Measurements from ENCODE around the gene RBM22. TPM values are rescaled to one million over a fixed set of nuclear protein-coding genes. Genes with fewer than 3 reads are reported as not detected.

The RBM22 gene
- total and polyA plus RNA-seq, 2 of the 4 experiments (the other 2 are of a cell fraction) = 26.2 to 34.2 TPM

DNA sequence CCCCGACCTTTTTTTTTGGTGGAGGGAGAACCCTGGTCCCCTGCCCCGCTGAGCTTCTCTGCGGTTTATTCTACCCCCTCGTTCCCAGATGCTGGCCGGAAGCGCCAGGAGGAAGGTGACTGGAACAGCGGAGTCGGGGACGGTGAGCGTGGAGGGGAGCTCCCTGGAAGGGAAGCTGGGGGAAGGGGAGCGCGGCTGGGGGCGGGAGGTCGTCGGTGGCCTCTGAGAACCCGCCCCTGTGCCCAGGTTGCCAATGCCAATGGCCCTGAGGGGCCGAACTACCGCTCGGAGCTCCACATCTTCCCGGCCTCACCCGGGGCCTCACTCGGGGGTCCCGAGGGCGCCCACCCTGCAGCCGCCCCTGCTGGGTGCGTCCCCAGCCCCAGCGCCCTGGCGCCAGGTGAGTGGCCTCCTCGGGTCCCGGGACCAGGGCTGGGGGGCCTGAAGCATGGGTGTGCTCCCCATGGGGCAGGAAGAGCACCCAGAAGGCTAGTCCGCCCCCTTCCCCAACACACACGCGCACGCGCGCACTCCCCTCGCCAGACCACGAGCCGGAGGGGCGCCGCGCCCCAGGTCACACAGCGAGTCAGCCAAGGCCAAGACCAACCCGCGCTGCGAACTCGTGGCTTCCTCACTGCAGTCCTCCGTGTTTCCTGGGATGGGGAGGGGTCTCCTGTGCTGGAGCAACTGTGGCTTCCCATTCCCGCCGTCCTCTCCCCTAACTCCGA, 29.2 kb downstream of the RBM22 start:
- Histone ChIP-seq H3K9ac (ENCODE audit: low read depth, low read length) (peak overlapping the region; percentile 56), H2AFZ (replicated peaks; ENCODE audit: low read length, poor library complexity) (peak overlapping the region; percentile 93), H3K56ac (ENCODE audit: extremely low read depth, insufficient read depth, low read length) (no peak overlapping the region), H3K27me3 (ENCODE audit: control insufficient read depth, insufficient read depth, low read length) (peaks cover 12% of the 10 kb centered on the region), H3K79me1 (ENCODE audit: low read depth in 1 of 2, low read length in 2 of 2) (no peaks in the 10 kb centered on the region), H3K18ac (ENCODE audit: low read depth, low read length) (peak overlapping the region; percentile 80), H3K36me3 (ENCODE audit: control insufficient read depth, insufficient read depth, low read length) (no peaks in the 10 kb centered on the region), H3K27ac (ENCODE audit: insufficient read depth, low read length) (no peak overlapping the region; the same call in 1 of the 2 replicates), H4K20me1 (ENCODE audit: insufficient read depth, low read length) (no peaks in the 10 kb centered on the region), H3K4me2 (ENCODE audit: low read depth, low read length) (peak overlapping the region; percentile 98), H2BK20ac (ENCODE audit: low read depth, low read length) (no peak overlapping the region), H2AK9ac (replicated peaks; ENCODE audit: low read depth, low read length, poor library complexity) (peak overlapping the region; percentile 66), H2BK15ac (ENCODE audit: low read depth, low read length) (0 out of 3 replicates have a peak overlapping the region, but pooled peaks have one; percentile 45), H4K8ac (ENCODE audit: low read depth in 2 of 2, low read length in 2 of 2) (peak overlapping the region; percentile 62 to 74; a peak in 3 of 4 replicates), H2AK5ac (ENCODE audit: low read depth, low read length) (peak overlapping the region; percentile 57), H3K23ac (ENCODE audit: low read depth, low read length) (peak overlapping the region; percentile 81; the same call in 1 of the 2 replicates), H3K4ac (ENCODE audit: low read depth, low read length) (peak overlapping the region; percentile 68; the same call in 1 of the 2 replicates), H4K5ac (ENCODE audit: low read depth, low read length) (peak overlapping the region; percentile 82), H3K9me3 (ENCODE audit: control insufficient read depth, insufficient read depth, low read length) (no peaks in the 10 kb centered on the region), H3K4me1 (ENCODE audit: control insufficient read depth, insufficient read depth, low read length) (peaks cover 13% of the 10 kb centered on the region), H4K91ac (ENCODE audit: insufficient read depth, low read depth, low read length) (peak overlapping the region; percentile 62; the same call in 1 of the 2 replicates), H2BK5ac (ENCODE audit: low read depth, low read length, poor library complexity, severe bottlenecking) (no peak overlapping the region), H3K14ac (replicated peaks; ENCODE audit: low read depth, low read length) (no peak overlapping the region; the same call in 1 of the 2 replicates), H3K4me3 (ENCODE audit: insufficient read depth, low read depth, low read length) (peak overlapping the region; percentile 49), H3K9me1 (ENCODE audit: insufficient read depth, low read length) (peaks cover 8% of the 10 kb centered on the region), H2BK120ac (ENCODE audit: low read depth, low read length) (0 out of 2 replicates have a peak overlapping the region, but pooled peaks have one; percentile 16)
- intact Hi-C loops (cut with micrococcal nuclease) = no loop called here
- ATAC-seq (ENCODE audit: low read depth) (peak; percentile 8; the same call in 1 of the 2 replicates), DNase-seq (no peak)
- ChIA-PET CTCF (no interaction called here), POLR2A (ENCODE audit: unreplicated experiment) (no interaction called here)
- 15% methylated on average over 6 of the region's 51 CpGs; no CpG with 5 or more reads in 1 of the 2 experiments for WGBS, 2 experiments (ENCODE audit: extremely low coverage in 2 of 2, insufficient read length in 1 of 2)
- dilution Hi-C loops (cut with HindIII; ENCODE audit: low sequenced_read_pairs, unreplicated experiment) = no loop called here
- TF ChIP-seq POLR2A (IDR thresholded peaks at IDR 0.05; ENCODE audit: low read depth, low read length) (no peak), BHLHE40 (IDR thresholded peaks at IDR 0.05; ENCODE audit: low read depth, low read length) (no peak), FOS (IDR thresholded peaks at IDR 0.05; ENCODE audit: low read depth, low read length) (no peak), NFE2L2 (IDR thresholded peaks at IDR 0.05; ENCODE audit: low read depth, low read length) (no peak), SMC3 (IDR thresholded peaks at IDR 0.05; ENCODE audit: low read depth, low read length) (no peak), RFX5 (IDR thresholded peaks at IDR 0.05; ENCODE audit: low read depth, low read length) (no peak), MXI1 (IDR thresholded peaks at IDR 0.05; ENCODE audit: borderline replicate concordance, low read depth, low read length) (no peak), MAZ (IDR thresholded peaks at IDR 0.05; ENCODE audit: borderline replicate concordance, low read depth, low read length) (no peak)
- TF ChIP-seq, protein P1, sequence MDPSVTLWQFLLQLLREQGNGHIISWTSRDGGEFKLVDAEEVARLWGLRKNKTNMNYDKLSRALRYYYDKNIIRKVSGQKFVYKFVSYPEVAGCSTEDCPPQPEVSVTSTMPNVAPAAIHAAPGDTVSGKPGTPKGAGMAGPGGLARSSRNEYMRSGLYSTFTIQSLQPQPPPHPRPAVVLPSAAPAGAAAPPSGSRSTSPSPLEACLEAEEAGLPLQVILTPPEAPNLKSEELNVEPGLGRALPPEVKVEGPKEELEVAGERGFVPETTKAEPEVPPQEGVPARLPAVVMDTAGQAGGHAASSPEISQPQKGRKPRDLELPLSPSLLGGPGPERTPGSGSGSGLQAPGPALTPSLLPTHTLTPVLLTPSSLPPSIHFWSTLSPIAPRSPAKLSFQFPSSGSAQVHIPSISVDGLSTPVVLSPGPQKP (IDR thresholded peaks at IDR 0.05; ENCODE audit: borderline replicate concordance, low read depth, low read length) = no peak
- TF ChIP-seq, protein P2, sequence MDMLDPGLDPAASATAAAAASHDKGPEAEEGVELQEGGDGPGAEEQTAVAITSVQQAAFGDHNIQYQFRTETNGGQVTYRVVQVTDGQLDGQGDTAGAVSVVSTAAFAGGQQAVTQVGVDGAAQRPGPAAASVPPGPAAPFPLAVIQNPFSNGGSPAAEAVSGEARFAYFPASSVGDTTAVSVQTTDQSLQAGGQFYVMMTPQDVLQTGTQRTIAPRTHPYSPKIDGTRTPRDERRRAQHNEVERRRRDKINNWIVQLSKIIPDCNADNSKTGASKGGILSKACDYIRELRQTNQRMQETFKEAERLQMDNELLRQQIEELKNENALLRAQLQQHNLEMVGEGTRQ (IDR thresholded peaks at IDR 0.05; ENCODE audit: low read depth, low read length) = no peak
- no TSS peak for BruUV-seq (replicated peaks)
- in situ Hi-C loops (cut with MboI; ENCODE audit: low sequenced_read_pairs) = no loop called here

Measured in IMR-90 (cell line).